WTC11 (cell line): ENCODE results near the gene YARS1.

Source experiments
- ATF3 ChIP-seq: sonication (generic); formaldehyde crosslinking; conservative IDR thresholded peaks from 2 replicates; pipeline ENCODE4 v1.8.1; 2022; ENCODE audit warnings: mild to moderate bottlenecking, missing genetic modification reagents
- ATF6 ChIP-seq: sonication (generic); formaldehyde crosslinking; IDR thresholded peaks from 2 replicates; pipeline ENCODE4 v1.8.1; 2023; ENCODE audit warnings: mild to moderate bottlenecking, missing genetic modification reagents
- CREB1 ChIP-seq: sonication (generic); formaldehyde crosslinking; IDR thresholded peaks from 2 replicates; pipeline ENCODE4 v1.8.0; 2023; ENCODE audit warnings: mild to moderate bottlenecking, missing genetic modification reagents
- CTCF ChIP-seq: fragments of 200-600 bp; IDR thresholded peaks from 2 replicates; pipeline ENCODE4 v1.8.0; 2022; ENCODE audit warnings: antibody characterized with exemption
- ELF4 ChIP-seq: sonication (generic); formaldehyde crosslinking; IDR thresholded peaks from 2 replicates; pipeline ENCODE4 v1.8.1; 2022; ENCODE audit warnings: low read depth, mild to moderate bottlenecking, moderate library complexity, missing genetic modification reagents
- NR1H2 ChIP-seq: sonication (generic); formaldehyde crosslinking; IDR thresholded peaks from 2 replicates; pipeline ENCODE4 v1.9.0; 2021; ENCODE audit warnings: mild to moderate bottlenecking, moderate library complexity, missing genetic modification reagents
- NR2C2 ChIP-seq: sonication (generic); formaldehyde crosslinking; IDR thresholded peaks from 2 replicates; pipeline ENCODE4 v1.8.0; 2022; ENCODE audit warnings: mild to moderate bottlenecking, missing genetic modification reagents
- RELA ChIP-seq: sonication (generic); formaldehyde crosslinking; IDR thresholded peaks from 2 replicates; pipeline ENCODE4 v1.8.1; 2022; ENCODE audit warnings: missing genetic modification reagents, mild to moderate bottlenecking, borderline replicate concordance
- RORB ChIP-seq: fragments of 250-450 bp; sonication (Bioruptor Pico); IDR thresholded peaks from 2 replicates; pipeline ENCODE4 v1.9.0; 2021; ENCODE audit warnings: mild to moderate bottlenecking
- SMAD3 ChIP-seq: sonication (generic); formaldehyde crosslinking; IDR thresholded peaks from 2 replicates; pipeline ENCODE4 v1.8.0; 2022; ENCODE audit warnings: missing genetic modification reagents, mild to moderate bottlenecking, borderline replicate concordance
- SP1 ChIP-seq: sonication (generic); formaldehyde crosslinking; conservative IDR thresholded peaks from 2 replicates; pipeline ENCODE4 v1.8.1; 2022; ENCODE audit warnings: missing genetic modification reagents
- USF1 ChIP-seq: sonication (generic); formaldehyde crosslinking; IDR thresholded peaks from 2 replicates; pipeline ENCODE4 v1.8.0; 2022; ENCODE audit warnings: mild to moderate bottlenecking, missing genetic modification reagents

- TF ChIP-seq CREB1 (CRISPR knock-in tag) (no peak), CTCF (no peak), USF1 (CRISPR knock-in tag) (no peak), ATF3 (no peak), NR2C2 (CRISPR knock-in tag) (no peak), RELA (no peak), RORB (no peak), ATF6 (CRISPR knock-in tag) (no peak), SMAD3 (CRISPR knock-in tag) (no peak), NR1H2 (CRISPR knock-in tag) (no peak), ELF4 (CRISPR knock-in tag) (no peak), SP1 (CRISPR knock-in tag) (no peak)
Measured at GRCh38 chr1:32864375-32865019, 47.3 kb upstream of the YARS1 start.
